Caco-2 (cell line): ENCODE data around the gene DEFB119. TPM values are rescaled to one million over a fixed set of nuclear protein-coding genes. Genes with fewer than 3 reads are reported as not detected.

Experiments used
- BruUV-seq: library from RNA; stranded (reverse); fragments of 400-500 nt; replicated peaks from 2 replicates; lab custom pipeline; 2021; lab: Mats Ljungman, UMichigan
- CTCF ChIA-PET: fragments of 300-600 bp; sonication (Branson Sonifier 250); formaldehyde crosslinking; loops from one replicate; lab custom pipeline; 2022; ENCODE audit warnings: antibody characterized with exemption; lab: Charles Lee
- POLR2A ChIA-PET: fragments of 300-600 bp; sonication (Branson Sonifier 250); formaldehyde crosslinking; loops from one replicate; lab custom pipeline; 2022; ENCODE audit warnings: antibody characterized with exemption; lab: Charles Lee
- DNase-seq, 2 experiments: peaks; one replicate each; pipeline versions ENCODE4 v3.0.0 to v3.0.0-alpha.2; 2020 to 2022
- H3K27me3 ChIP-seq: replicated peaks from 2 replicates; pipeline ENCODE4 v1.6.0; 2011; ENCODE audit warnings: low read length; ENCODE audit not compliant: control insufficient read depth, insufficient read depth
- H3K36me3 ChIP-seq: 2 replicates; pipeline ENCODE4 v1.5.1; 2011; ENCODE audit warnings: low read length; ENCODE audit not compliant: control insufficient read depth, insufficient read depth
- H3K4me1 ChIP-seq: fragments of 250-450 bp; sonication (Bioruptor Pico); 2 replicates; pipeline ENCODE4 v1.5.1; 2020; ENCODE audit warnings: mild to moderate bottlenecking
- H3K4me3 ChIP-seq: 2 replicates; pipeline ENCODE4 v1.5.1; 2011; ENCODE audit warnings: low read depth, mild to moderate bottlenecking, control low read depth, low read length
- H3K9me3 ChIP-seq: fragments of 250-450 bp; sonication (Bioruptor Pico); 2 replicates; pipeline ENCODE4 v1.5.1; 2020; ENCODE audit warnings: mild to moderate bottlenecking, moderate library complexity
- H3K27ac Mint-ChIP-seq: one replicate; pipeline ENCODE4 v1.8.0; 2022; ENCODE audit warnings: mixed read lengths; ENCODE audit not compliant: unreplicated experiment
- H3K27me3 Mint-ChIP-seq: one replicate; pipeline ENCODE4 v1.8.0; 2022; ENCODE audit warnings: mixed read lengths; ENCODE audit not compliant: insufficient read depth, unreplicated experiment
- H3K36me3 Mint-ChIP-seq: one replicate; pipeline ENCODE4 v1.8.0; 2022; ENCODE audit warnings: mild to moderate bottlenecking, mixed read lengths; ENCODE audit not compliant: insufficient read depth, unreplicated experiment
- H3K4me1 Mint-ChIP-seq: one replicate; pipeline ENCODE4 v1.8.0; 2022; ENCODE audit warnings: low read depth, mixed read lengths; ENCODE audit not compliant: unreplicated experiment
- H3K4me3 Mint-ChIP-seq: one replicate; pipeline ENCODE4 v1.8.0; 2022; ENCODE audit warnings: mild to moderate bottlenecking, moderate library complexity, mixed read lengths; ENCODE audit not compliant: unreplicated experiment
- H3K9me3 Mint-ChIP-seq: one replicate; pipeline ENCODE4 v1.8.0; 2022; ENCODE audit warnings: mixed read lengths; ENCODE audit not compliant: unreplicated experiment
- intact Hi-C: fragments of 100-400 bp; cut with micrococcal nuclease; formaldehyde crosslinking; loops from one replicate; pipeline ENCODE4 v1.10.0; 2022; ENCODE audit not compliant: unreplicated experiment
- total RNA-seq: library from RNA; stranded (reverse); gene quantifications from 2 replicates; pipeline ENCODE4 v1.2.3, GENCODE V29; 2022
- TF ChIP-seq, protein P1 (sequence below), 2 experiments: fragments of 200-600 bp in 1 of 2; IDR thresholded peaks; 1 replicate in 1 of 2; 2 replicates in 1 of 2; pipeline versions ENCODE4 v1.5.1 to v1.8.0; 2011 to 2022; ENCODE audit warnings: antibody characterized with exemption in 1 of 2, control low read depth in 1 of 2, inconsistent platforms in 1 of 2, low read depth in 1 of 2, low read length in 1 of 2, mild to moderate bottlenecking in 1 of 2, moderate library complexity in 1 of 2; ENCODE audit not compliant: insufficient read depth in 1 of 2, severe bottlenecking in 1 of 2, unreplicated experiment in 1 of 2

Gene DEFB119
- total RNA-seq, 1 experiment from 2014 or later = not detected

GRCh38 chr20:31330893-31331292, 59.5 kb downstream of the DEFB119 start:
- Mint-ChIP-seq H3K27ac (no peak overlapping the region), H3K4me1 (no peaks in the 10 kb centered on the region), H3K4me3 (no peak overlapping the region), H3K27me3 (peaks cover 13% of the 10 kb centered on the region), H3K36me3 (no peaks in the 10 kb centered on the region), H3K9me3 (peaks cover 9% of the 10 kb centered on the region)
- DNase-seq = no peak
- ChIA-PET POLR2A (no interaction called here), CTCF (no interaction called here)
- Histone ChIP-seq H3K4me3 (no peak overlapping the region), H3K4me1 (no peaks in the 10 kb centered on the region), H3K9me3 (peaks cover 10% of the 10 kb centered on the region; the same call in 1 of the 2 replicates), H3K36me3 (no peaks in the 10 kb centered on the region), H3K27me3 (no peaks in the 10 kb centered on the region)
- intact Hi-C loops = no loop called here
- TF ChIP-seq, protein P1, sequence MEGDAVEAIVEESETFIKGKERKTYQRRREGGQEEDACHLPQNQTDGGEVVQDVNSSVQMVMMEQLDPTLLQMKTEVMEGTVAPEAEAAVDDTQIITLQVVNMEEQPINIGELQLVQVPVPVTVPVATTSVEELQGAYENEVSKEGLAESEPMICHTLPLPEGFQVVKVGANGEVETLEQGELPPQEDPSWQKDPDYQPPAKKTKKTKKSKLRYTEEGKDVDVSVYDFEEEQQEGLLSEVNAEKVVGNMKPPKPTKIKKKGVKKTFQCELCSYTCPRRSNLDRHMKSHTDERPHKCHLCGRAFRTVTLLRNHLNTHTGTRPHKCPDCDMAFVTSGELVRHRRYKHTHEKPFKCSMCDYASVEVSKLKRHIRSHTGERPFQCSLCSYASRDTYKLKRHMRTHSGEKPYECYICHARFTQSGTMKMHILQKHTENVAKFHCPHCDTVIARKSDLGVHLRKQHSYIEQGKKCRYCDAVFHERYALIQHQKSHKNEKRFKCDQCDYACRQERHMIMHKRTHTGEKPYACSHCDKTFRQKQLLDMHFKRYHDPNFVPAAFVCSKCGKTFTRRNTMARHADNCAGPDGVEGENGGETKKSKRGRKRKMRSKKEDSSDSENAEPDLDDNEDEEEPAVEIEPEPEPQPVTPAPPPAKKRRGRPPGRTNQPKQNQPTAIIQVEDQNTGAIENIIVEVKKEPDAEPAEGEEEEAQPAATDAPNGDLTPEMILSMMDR (IDR thresholded peaks at IDR 0.05; ENCODE audit: insufficient read depth in 1 of 2, low read depth in 1 of 2, low read length in 1 of 2, severe bottlenecking in 1 of 2, unreplicated experiment in 1 of 2) = no peak
- no TSS peak for BruUV-seq

Other genes with a start within 250 kb of the DEFB119 start
- not detected in 2 replicates for gene DEFB115, start 132.9 kb downstream of the DEFB119 start, total RNA-seq
- gene DEFB116, start 82.0 kb downstream of the DEFB119 start, total RNA-seq = not detected in 2 replicates
- not detected in 2 replicates for gene DEFB118, start 22.0 kb downstream of the DEFB119 start, total RNA-seq
- not detected in 2 replicates for gene DEFB121, start 15.6 kb upstream of the DEFB119 start, total RNA-seq
- not detected in 2 replicates for gene DEFB123, start 50.0 kb upstream of the DEFB119 start, total RNA-seq
- not detected in 2 replicates for gene DEFB124, start 84.5 kb upstream of the DEFB119 start, total RNA-seq
- gene REM1, start 84.7 kb upstream of the DEFB119 start, total RNA-seq = not detected in 2 replicates
- gene HM13, start 123.9 kb upstream of the DEFB119 start, total RNA-seq = 435 and 443 TPM in 2 replicates
- gene ID1, start 214.7 kb upstream of the DEFB119 start, total RNA-seq = 157 and 163 TPM in 2 replicates
- gene COX4I2, start 247.3 kb upstream of the DEFB119 start, total RNA-seq = not detected in 2 replicates